ENCODE measurements around the gene ICE1.
"Not testable (repeated sequence)": the region's sequence is repeated elsewhere in the genome, so short reads cannot be mapped to it uniquely, and the experiment has no call there.

ICE1 gene

DNA sequence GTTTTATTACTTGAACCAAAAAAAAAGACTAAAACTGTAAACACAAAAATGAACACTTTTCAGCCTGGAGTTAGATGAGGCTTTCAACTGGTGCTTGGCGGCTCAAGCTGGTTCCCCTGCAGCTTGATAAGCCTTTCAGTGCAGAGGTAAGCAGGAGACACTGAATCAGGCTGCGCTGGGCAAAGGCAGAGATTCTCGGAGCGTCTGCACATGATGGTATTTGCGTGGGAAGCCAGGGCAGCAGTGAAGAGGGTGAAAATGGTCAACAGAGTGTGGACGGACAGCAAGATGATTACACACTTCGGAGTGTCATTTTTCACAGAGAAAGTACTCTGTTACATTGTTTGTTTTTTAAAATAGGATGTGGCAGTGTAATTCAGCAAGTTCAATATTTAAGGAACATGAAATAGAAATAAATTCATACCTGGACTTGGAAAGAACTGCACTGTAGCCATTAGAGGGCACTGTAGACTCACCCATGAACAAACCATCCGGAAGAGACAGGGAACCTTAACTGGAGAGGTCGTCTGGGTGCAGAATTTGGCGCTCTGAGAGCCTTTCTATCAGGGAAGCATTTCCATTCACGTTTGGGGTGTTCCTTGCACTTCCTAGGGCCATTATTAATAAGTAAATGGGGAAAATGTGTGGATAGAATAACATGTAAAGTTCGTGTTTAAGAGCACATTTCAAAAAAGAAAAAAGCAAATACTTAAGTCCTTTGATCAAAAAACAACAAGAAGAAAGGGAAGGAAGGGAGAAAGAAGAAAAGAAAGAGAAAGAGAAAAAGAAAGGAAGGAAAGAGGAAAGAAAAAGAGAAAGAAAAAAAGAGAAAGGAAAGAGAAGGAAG, 69.8 kb downstream of the ICE1 start:
- no peak for DNase-seq (ENCODE audit: low read depth in 2 of 2)

GRCh38 chr5:5492934-5493271, 70.4 kb downstream of the ICE1 start:
- DNase-seq (ENCODE audit: low read depth in 2 of 2) = not testable (repeated sequence)

GRCh38 chr5:5494489-5495402, 72.3 kb downstream of the ICE1 start:
- peak; percentile 70 to 78 for DNase-seq (ENCODE audit: low read depth in 2 of 2)

DNA sequence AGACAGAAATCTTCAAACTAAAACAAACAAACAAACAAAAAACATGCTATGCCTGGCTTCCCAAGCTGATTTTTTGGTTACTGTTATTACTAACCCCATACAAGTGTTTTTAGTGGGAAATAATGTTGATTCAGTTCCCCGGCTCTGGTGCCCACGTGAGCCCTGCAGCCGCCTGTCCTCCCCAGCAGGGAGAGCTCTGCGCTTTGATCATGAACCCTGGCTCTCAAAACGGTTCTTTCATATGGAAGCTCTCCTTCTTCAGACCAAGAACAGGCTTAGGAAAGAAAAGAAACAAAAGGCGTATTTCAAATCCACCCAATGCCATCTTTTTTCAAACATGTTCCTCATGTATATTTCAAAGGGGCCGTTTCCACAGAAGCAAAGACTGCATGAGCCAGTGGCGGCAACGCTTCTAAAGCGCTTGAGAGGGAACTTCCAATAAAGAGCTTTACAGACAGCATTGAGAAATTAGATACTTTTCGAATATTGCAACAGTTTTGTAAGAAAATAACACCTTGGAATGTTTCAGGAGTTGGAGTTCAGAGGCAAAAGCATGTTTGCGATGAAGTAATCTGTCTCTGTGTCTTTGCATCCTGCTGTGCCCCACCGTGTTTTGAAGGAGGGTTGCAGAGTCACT, 74.8 kb downstream of the ICE1 start:
- no peak for DNase-seq (ENCODE audit: low read depth in 2 of 2)

DNA sequence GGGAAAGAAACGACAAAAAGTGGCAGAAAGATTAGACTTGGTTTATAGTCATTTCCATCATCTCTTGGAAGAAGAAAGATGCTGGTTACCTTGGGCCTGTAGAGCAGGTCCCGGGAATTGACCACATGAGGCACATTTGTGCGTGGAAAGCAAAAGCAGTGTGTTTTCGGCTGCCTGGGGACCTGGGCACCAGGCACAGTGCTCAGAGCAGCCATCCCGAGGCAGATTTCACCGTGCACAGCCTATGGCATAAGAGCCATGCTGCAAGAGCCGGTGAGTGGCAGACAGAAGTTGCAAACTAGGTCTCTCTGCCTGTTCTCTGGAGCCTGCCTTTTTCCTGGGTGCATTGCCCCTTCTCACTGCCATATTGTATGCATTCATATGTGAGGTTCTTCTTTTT, 77.0 kb downstream of the ICE1 start:
- DNase-seq (ENCODE audit: low read depth in 2 of 2) = no peak

- DNase-seq (ENCODE audit: low read depth in 2 of 2) = no peak
These were observed 81.8 kb downstream of the ICE1 start for GRCh38 chr5:5504325-5504724.

DNA sequence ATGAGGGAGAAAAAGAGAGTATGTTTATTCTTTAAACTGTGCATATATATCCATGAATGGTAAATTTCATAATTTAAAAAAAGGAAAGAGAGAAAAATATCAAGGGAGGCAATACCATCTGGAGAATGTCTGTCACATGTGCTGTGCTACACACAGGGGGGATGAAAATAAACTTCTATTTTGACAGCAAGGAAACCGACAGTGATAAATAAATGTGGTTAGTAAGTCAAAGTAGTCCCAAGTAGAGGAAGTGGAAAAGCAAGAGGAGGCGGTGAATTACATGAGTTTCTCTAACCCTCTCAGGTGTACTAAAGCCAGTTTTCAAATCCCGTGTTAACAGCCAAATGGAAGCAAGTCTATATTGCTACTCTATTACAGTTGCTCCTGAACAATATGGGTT, 83.3 kb downstream of the ICE1 start:
- no peak for DNase-seq (ENCODE audit: low read depth in 2 of 2)

- DNase-seq (ENCODE audit: low read depth in 2 of 2) = no peak
These were observed 85.9 kb downstream of the ICE1 start for GRCh38 chr5:5508391-5508790.

DNA sequence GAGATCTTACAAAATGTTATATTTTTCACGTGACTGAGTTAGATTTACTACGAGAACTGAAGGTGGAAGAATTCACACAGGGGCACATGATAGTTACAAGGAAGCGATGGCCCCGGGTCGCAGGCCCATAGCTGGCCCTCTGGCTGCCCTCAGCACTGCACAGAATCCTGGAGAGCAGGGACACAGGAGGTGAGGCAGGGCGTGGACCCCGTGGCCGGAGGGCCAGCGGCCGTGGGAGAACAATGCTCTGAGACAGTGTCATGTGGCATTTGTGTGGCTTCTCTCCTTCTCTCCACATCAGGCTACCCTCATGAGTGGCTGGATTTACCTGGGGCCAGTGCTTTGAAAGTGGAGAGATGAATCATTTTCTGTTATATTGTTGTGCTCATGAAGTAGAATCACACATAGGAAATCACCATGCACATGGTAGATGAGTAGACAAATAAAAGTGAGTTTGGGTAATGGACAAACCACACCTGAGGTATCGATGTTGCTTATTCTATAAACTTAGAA, 89.5 kb downstream of the ICE1 start:
- DNase-seq (ENCODE audit: low read depth in 2 of 2) = no peak

DNA sequence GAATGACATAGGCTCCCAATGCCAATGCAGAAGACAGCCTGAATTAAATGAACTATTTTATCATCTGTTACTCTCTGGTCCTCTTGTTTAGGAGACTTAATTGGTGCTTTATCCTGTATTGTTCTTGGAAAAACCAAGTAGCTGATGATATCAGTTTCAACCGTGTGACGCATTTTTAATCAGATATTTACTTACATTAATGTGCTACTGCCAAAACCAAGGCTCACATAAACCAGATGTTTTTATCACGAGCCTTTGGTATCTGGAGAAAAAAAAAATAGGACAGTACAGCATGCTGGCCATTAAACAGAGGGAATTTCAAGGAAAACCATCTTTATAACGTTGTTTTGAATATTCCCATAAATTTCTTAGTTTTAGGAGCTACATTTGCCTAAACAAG, 90.1 kb downstream of the ICE1 start:
- DNase-seq (ENCODE audit: low read depth in 2 of 2) = no peak

- not testable (repeated sequence) for DNase-seq (ENCODE audit: low read depth in 2 of 2)
These were observed 98.1 kb downstream of the ICE1 start for GRCh38 chr5:5520622-5521021.

GRCh38 chr5:5521029-5521428, 98.6 kb downstream of the ICE1 start:
- DNase-seq (ENCODE audit: low read depth in 2 of 2) = no peak

DNA sequence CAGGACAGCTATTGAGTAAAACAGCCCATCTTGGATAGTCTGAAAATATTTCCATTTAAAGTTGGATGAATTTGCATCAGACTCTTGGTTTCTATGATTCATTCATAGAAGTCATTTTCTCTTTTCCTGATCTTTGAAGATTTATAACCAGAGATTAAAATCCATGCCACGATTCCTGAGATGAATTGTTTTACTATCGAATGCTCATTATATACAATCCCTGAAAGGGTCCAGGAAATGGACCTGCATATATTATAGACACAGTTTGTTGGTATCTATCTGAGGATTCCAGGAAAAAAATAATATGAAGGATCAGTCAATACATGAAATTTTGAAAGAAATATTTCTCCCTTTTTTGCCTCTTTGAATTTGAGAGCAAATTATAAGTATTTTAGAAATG, 99.0 kb downstream of the ICE1 start:
- DNase-seq (ENCODE audit: low read depth in 2 of 2) = no peak

DNA sequence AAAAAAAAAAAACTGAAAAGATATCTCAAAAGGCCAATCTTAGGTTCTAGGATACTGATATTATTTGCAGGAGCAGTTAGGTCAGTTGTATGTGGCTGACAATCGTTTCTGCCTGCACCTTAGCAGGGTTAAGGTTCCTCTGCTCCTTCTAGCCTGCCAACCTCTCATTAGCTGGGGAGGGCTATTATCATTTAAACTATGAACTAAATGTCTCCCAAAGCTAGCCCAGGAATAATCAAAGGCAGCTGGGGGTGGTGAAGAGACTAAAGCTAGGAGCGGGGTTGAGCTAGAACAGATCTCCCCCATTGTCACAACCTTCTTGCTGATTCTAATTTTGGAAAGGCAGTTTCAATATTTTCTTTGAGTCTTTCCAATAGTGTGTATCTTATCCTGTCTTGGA, 99.9 kb downstream of the ICE1 start:
- no peak for DNase-seq (ENCODE audit: low read depth in 2 of 2)

- no peak for DNase-seq (ENCODE audit: low read depth in 2 of 2)
These were observed 100.6 kb downstream of the ICE1 start for GRCh38 chr5:5523066-5523505.

DNA sequence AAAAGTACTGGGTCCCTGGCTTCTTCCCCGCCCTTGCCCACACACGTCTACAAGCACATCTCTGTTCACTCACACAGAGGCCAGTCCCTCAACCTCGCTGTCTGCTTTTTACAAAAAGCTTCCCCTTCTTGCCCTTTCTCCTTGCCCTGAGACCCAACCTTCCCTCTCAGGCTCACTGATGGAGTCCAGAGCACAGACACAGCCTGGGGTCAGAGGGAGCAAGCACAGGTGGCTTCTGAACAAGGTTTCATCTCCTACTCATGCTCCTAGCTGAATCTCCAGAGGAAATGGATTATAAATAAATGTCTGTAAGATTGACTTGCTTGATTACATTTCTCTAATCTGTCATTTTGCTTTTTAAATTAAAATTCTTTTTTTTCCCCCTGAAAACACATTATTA, 101.8 kb downstream of the ICE1 start:
- DNase-seq (ENCODE audit: low read depth in 2 of 2) = no peak

DNA sequence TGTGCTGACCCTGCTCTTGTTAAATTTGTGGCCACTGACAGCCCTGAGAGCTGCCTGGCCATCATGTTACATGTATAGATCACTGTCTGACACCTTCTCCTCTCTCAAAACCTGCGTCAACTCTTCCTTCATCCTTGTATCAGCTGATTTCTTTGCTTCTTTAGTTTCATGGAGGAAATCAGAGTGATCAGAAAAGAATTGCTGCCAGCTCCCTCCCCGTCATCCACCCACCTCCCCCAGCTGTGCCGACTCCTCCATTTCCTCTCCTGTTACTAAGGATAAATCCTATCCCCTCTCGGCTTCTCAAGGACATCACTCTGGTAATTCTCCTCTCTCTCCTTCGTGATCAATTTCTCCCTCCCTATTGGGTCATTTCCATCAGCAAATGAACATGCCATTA, 108.9 kb downstream of the ICE1 start:
- DNase-seq (ENCODE audit: low read depth in 2 of 2) = no peak

GRCh38 chr5:5532306-5533076, 110.0 kb downstream of the ICE1 start:
- no peak for DNase-seq (ENCODE audit: low read depth in 2 of 2)

GRCh38 chr5:5533927-5534326, 111.5 kb downstream of the ICE1 start:
- DNase-seq (ENCODE audit: low read depth in 2 of 2) = no peak

DNA sequence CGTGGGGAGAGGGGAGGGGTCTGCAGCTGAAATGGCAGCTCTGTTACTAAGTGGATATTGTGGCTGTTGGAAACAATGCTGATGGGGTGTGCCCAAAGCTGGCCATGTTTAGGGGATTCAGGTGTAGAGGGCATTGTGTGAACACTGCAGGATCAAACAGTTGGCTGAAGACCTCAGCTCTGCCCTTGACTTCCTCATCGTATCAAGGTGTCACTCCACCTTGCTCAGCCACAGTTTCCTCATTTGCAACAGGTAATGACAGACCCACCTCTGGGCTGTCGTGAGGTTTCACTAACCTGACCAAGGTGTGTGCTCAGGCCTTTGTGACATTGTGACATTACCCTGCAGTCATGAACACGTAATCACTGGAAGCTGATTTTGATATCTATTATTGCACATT, 111.9 kb downstream of the ICE1 start:
- DNase-seq (ENCODE audit: low read depth in 2 of 2) = no peak

- no peak for DNase-seq (ENCODE audit: low read depth in 2 of 2)
These were observed 114.4 kb downstream of the ICE1 start for GRCh38 chr5:5536871-5537270.

All from stimulated activated CD8-positive, alpha-beta memory T cell treated with anti-CD3 and anti-CD28 coated beads, Interleukin-7, amount 100 ng/mL, for 1 hour (primary cell).